HG02885 (cell line): ENCODE measurements around the gene BAG2.

Source experiments
- ATAC-seq: cut with Tn5 transposase; IDR thresholded peaks from one replicate; pipeline ENCODE4 v1.9.1; 2021; ENCODE audit warnings: mild to moderate bottlenecking; ENCODE audit not compliant: unreplicated experiment, poor library complexity

BAG2 gene

DNA sequence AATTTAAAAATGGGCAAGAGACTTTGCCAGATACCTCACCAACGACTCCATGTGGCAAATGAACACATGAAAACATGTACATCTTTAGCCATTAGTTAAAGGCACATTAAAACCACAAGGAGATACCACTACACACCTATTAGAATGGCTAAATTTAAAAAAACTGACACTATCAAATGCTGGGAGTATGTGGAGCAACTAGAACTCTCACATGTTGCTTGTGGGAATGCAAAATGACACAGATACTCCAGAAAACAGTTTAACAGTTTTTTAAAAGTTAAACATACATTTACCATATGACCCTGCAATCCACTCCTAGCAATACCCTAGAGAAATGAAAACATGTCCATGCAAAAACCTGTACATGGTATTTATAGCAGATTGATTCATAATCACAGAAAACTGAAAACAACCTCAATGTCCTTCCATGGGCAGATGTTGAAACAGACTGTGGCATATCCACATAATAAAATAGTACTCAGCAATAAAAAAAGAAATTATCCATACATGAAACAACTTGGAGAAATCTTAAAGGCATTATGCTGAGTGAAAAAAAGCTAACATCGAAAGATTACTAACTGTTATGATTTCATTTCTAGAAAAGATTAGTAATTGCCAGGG, 48.1 kb downstream of the BAG2 start:
- no peak for ATAC-seq

GRCh38 chr6:57221191-57221935, 49.2 kb downstream of the BAG2 start:
- ATAC-seq = peak; percentile 61

DNA sequence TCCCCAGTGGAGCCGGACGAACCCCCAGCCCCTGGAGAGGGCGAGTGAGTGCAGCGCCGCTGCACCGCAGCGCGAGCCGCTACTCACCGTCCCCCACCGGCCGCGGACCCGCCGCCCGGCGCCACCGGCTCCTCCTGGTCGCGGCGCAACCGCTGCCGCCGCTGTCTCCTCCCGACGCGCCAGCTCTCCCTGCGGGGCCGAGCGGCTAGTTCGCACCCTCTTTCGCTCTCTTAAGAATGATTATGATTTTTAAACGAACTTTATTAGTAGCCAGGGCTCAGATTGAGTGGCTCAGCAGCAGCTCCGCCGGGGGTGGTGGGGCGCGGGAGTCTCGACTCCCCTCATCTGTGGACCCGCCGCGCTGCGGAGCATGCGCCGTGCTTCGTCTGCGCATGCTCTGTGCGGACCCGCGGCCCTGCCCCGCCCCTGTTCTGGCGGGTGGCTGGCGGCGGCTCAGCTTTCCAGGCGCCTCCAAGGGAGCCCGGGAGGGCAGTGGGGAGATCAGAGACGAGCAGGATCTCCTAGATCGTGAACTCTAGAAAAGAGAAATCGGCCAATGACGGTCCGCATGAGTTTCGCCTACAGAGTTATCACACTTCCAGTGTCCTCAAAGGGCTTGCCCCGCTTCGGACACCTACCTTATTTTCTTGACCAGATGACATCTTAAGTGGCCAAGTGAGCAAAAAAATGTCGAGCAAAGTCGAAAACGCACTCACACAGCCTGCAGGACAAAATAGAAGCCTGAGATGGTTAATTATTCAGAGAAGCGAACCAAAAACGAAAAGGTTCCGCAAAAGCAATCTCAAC, 50.0 kb downstream of the BAG2 start, which contains the start of gene RAB23:
RAB23 (minus strand) TSS at position 372 of the 807 bp plus-strand sequence. CDS start 11,927 bp downstream, outside the sequence.
- ATAC-seq = peak; percentile 86

GRCh38 chr6:57222743-57223077, 50.6 kb downstream of the BAG2 start:
- no peak for ATAC-seq

DNA sequence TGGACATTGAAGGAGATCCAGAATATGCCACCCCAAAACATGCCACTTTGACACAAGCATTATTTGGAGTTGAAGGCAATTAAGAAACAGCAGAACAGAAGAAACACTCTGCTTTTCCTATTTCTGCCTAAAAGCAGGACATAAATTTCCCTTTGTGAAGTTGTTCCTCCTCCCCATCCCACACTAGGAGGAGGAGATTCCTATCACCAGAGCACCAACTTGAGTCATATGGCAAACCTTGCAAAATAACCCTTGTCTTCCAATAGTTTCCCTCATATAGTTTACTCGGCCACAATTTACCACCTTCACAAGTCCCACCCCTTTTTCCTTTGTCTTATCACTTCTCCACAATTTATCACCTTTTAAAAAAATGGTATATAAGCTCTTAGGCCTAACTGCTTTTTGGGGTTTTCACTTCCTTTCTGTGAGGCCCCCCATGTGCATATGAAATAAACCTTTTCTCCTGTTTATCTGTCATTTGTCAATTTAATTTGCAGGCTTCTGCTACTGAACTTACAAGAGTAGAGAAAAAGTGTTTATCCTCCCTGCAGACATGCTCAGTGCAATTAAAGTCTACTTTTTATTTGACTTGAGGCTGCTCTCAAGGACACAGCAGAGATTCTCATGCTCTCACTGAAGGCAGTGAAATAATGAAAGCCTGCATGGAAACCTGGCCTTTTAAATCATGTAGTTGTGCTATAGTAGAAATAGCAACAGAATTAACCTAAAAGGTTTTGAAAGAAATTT, 52.8 kb downstream of the BAG2 start:
- no peak for ATAC-seq

DNA sequence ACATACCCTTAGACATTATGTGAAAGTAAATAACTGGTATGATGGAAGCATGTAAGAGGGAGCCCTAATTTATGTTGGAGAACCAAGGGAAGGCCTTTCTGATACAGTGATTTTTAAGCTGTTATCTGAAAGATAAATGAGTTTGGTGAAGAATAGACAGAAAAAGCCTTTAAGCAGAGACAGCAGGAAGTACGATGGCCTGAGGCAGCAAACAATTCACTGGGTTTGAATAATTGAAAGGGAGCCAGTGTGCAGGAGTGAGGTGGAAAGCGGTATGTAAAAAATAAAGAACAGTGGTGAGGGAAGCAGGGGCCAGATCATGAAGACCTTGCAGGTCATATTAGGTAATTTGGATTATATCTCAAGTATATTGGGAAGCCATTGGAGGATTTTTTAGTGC, 54.1 kb downstream of the BAG2 start:
- no peak for ATAC-seq
